ENCODE measurements around the gene ALAD.
"Not testable (repeated sequence)": the region's sequence is repeated elsewhere in the genome, so short reads cannot be mapped to it uniquely, and the experiment has no call there.

Gene ALAD

DNA sequence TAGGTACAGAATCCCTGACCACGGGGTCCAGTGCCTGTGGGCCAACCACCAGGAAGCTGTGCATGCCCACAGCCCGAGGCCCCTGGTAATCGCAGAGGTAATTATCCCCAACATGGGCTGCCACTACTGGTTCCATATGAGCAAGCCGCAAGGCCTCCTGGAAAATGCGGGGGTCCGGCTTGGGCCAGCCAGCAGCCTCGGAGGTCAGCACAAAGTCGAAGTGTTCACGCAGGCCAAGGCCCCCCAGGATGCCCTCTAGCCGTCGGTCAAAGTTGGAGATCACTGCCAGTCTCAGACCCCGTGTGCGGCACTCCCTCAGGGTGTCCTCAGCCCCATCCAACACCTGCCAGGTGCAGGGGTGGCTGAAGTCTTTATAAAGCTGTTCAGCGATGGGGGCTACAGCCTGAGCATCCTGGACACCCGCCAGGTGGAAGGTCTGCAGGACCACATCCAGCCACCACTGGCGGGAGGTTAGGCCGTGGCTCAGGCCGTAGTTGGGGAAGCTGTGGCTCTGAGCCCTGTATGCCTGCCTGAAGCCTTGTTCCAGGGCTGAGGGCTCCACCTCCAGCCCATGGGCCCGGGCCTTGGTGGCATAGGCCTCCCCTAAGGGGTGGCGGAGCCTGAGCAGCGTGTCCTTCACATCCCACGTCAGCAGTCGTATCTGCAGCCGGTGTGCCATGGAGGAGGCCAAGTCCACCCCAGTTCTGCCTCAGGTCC lies 27.2 kb downstream of the ALAD start:
- no peak for DNase-seq (ENCODE audit: low spot score)

- no peak for DNase-seq (ENCODE audit: low spot score)
These were observed 27.8 kb downstream of the ALAD start for GRCh38 chr9:113373256-113373655.

DNA sequence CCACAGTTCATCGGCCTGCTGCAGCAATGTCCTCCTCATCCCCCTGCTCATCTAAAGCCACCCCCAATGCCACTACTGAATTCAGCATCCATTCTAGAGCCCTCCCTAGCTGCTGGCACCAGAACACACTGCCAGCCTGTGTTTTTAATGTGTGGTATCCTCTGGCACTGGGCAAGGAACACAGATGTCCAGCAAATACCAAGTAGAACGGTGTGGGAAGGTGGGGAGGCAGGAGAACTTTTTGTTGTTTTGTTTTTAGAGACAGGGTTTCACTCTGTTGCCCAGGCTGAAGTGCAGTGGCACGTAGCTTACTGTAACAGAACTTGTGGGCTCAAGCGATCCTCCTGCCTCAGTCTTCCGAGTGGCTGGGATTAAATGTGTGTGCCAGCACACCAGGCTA lies 29.0 kb downstream of the ALAD start:
- no peak for DNase-seq (ENCODE audit: low spot score)

DNA sequence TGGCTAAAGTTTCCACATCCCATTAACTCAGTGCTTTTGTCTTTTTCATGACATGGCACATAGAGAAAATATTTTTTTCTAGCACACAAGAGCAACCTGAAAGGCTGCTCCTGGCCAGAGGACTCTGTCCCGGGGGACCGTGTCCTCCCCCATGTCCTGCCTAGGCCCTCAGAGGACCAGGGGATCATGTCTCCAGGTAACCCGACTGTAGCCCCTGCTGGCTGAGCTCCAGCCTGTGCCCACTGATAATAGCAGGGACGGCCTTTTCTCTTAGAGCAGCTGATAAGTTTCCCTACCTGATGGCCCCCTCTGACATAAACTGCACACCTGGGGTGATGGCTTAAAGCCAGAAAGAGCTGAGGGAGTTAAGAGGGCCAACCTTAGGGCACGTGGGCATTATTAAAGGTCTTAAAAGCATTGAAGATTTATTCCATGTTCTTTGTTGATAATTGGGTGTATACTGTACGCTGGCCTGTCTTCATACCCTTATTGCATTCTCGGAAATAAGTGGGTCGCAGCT lies 30.2 kb downstream of the ALAD start:
- no peak for DNase-seq (ENCODE audit: low spot score)

- DNase-seq (ENCODE audit: low spot score), result no peak
These were observed 31.3 kb downstream of the ALAD start for GRCh38 chr9:113369855-113370140.

- DNase-seq (ENCODE audit: low spot score), result no peak
These were observed 31.9 kb downstream of the ALAD start for GRCh38 chr9:113368982-113369854.

- no peak for DNase-seq (ENCODE audit: low spot score)
These were observed 32.6 kb downstream of the ALAD start for GRCh38 chr9:113368348-113368981.

DNA sequence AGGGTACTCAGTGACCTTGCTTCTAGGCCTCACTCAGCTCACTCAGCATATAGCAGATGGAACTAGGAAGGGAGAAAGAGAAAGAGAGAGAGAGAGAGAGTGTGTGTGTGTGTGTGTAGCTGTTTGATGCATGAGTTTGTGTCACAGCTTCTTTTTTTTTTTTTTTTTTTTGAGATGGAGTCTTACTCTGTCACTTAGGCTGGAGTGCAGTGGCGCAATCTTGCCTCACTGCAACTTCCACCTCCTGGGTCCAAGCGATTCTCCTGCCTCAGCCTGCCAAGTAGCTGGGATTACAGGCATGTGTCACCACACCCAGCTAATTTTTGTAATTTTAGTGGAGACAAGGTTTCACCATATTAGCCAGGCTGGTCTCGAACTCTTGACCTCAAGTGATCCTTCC lies 35.4 kb downstream of the ALAD start:
- DNase-seq (ENCODE audit: low spot score), result not testable (repeated sequence)

DNA sequence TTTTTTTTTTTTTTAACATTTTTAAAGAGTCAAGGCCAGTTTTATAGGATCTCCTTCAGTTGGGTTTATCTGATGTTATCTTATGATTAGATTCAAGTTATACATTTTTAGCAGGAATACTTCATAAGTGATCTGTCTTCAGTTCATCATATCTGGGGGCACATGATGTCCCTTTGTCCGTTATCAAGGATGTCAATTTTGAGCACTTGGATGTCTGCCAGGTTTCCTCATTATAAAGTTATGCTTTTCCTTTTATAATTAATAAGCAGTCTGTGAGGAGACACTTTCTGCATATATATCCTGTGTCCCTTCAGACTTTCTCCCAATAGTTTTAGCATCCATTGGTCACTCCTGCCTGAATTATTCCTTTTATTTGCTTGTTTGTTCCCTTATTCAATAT lies 36.1 kb downstream of the ALAD start:
- DNase-seq (ENCODE audit: low spot score), result no peak

DNA sequence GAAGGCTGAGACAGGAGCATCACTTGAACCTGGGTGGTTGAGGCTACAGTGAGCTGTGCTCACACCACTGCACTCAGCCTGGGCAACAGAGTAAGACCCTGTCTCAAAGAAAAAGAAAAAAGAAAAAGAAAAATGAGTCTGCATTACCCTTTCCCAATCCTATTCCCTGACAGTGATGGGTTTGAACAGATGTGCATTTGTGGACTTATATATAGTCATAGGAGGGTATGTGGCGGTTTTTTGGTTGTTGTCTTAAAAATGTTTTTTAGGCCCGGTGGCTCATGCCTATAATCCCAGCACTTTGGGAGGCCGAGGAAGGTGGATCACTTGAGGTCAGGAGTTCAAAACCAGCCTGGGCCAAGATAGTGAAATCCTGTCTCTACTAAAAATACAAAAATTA lies 37.7 kb downstream of the ALAD start:
- no peak for DNase-seq (ENCODE audit: low spot score)

DNA sequence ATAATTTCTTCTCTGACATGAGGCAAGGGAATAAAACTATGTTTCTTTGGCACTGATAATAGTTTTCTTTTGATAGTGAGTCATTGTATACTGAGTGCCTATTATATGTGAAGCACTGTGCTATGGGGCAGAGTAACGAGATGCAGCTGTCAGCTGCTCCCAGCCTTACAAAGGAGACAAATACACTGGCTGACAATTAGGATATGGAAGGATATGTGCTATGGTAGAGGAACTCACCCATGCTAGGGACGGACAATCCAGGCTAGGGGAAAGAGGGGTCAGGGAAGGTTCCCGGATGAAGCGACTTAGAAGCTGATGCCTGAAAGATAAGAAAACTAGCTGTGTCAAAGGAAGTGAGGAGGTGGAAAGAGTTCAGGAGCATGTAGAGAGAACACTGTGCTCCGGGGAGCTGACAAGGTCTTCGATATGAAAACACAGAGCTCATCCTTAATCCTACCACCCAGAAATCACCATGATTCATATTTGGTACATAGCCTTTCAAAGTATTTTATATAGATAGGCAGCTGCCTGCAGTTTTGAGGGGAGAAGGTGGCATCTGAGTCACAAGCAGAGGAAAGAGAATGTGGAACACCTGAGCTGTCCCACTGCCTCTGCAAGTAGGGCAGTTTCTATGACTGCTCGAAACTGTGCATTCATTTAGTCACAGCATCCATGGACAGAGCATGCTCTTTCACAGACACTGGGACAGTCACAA lies 39.6 kb downstream of the ALAD start:
- DNase-seq (ENCODE audit: low spot score), result peak; percentile 77

DNA sequence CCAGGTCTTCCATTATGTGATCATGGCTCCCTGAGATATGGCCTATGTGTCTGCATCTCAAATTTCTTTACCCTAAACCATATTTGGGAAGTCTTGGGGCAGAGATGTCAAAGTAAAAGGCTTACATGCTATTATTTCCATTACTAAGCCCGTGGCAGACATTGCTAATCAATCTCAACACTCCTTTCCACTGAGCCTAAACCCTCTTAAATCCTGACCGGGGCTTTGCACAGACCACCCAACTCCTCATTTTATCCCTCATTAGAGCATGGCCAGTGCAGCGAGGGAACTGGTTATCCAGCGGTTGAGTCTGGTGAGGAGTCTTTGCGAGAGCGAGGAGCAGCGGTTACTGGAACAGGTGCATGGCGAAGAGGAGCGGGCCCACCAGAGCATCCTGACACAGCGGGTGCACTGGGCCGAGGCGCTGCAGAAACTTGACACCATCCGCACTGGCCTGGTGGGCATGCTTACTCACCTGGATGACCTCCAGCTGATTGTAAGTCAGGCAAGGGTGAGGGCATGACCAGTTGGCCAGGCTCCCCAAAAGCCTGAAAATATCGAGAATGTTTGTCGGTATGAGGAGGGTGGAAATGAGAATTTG lies 40.7 kb downstream of the ALAD start:
- DNase-seq (ENCODE audit: low spot score), result no peak

GRCh38 chr9:113359385-113359784 lies 41.7 kb downstream of the ALAD start:
- DNase-seq (ENCODE audit: low spot score), result no peak

DNA sequence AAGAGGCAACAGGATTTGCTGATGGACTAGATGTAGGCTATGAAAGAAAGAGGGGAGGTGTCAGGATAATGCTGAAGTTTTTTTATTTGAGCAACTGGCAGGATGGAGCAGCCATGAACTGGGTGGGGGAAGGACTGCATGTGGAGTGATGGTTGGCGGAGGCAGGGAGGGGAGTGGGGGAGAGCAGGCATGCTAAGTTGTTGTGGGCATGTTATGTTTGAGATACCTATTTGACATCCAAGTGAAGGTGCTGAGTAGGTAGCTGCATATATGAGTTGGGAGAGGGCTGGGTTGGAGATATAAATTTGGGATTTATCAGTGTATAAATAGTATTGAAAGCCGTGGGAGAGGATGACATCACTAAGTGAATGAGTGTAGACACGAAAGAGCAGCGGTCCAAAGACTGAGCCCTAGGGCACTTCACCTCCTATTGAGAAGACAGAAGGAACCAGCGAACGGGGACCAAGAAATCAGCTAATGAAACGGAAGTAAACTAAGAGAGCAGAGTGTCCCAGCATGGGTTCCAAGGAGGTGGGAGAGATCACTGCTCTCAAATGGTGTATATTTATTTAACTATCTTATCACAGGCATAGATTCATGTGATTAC lies 44.3 kb downstream of the ALAD start:
- peak; percentile 64 for DNase-seq (ENCODE audit: low spot score)

- DNase-seq (ENCODE audit: low spot score), result no peak
These were observed 46.0 kb downstream of the ALAD start for GRCh38 chr9:113355040-113355596.

DNA sequence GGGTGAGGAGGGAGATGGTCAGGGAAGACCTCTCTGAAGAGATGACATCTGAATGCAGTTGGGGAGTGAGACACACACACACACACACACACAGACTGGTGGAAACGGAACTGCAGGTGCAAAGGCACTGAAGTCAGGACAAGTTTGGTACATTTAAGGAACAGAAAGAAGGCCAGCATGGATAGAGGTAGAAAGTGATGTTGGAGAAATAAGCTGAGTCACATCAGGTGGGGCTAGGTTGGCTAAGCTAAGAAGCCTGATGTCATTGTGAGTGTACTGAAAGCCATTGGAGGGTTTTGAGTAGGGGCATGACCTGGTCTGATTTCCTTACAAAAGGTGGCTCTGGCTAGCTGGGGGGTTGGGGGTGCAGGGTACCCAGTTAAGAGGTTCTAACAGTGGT lies 48.7 kb downstream of the ALAD start:
- no peak for DNase-seq (ENCODE audit: low spot score)

DNA sequence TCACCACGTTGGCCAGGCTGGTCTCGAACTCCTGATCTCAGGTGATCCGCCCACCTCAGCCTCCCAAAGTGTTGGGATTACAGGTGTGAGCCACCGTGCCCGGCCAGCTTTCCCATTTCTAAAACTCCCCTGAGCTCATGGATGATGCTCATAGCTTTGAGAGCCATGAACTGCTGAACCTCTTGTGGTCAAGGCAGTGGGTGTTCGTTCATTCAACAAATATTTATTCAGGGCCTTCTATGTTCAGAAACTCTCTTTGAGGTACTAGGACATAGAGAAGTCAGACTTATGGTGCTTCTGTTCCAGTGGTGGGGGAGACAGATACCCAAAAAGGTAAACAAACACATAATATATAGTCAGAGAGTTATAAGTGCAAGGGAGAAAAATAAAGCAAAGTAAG lies 49.1 kb downstream of the ALAD start:
- no peak for DNase-seq (ENCODE audit: low spot score)

- peak; percentile 32 for DNase-seq (ENCODE audit: low spot score)
These were observed 50.1 kb downstream of the ALAD start for GRCh38 chr9:113350937-113351336.

GRCh38 chr9:113350107-113350661 lies 50.9 kb downstream of the ALAD start:
- DNase-seq (ENCODE audit: low spot score), result no peak

- peak; percentile 45 for DNase-seq (ENCODE audit: low spot score)
These were observed 51.5 kb downstream of the ALAD start, which contains the start of gene BSPRY for GRCh38 chr9:113349445-113350094. Gene BSPRY (plus strand): TSS chr9:113349541. CDS start chr9:113349580, 39 bp downstream.
